GM12873 (cell line): Measurements from ENCODE around the gene PPM1F.

Experiments
- TF ChIP-seq, protein P1 (sequence below): IDR thresholded peaks from 2 replicates; pipeline ENCODE4 v1.5.1; 2012; ENCODE audit warnings: low read depth, mild to moderate bottlenecking, moderate library complexity, low read length, control low read depth; ENCODE audit not compliant: insufficient read depth; ENCODE audit errors: missing control alignments

Gene PPM1F

DNA sequence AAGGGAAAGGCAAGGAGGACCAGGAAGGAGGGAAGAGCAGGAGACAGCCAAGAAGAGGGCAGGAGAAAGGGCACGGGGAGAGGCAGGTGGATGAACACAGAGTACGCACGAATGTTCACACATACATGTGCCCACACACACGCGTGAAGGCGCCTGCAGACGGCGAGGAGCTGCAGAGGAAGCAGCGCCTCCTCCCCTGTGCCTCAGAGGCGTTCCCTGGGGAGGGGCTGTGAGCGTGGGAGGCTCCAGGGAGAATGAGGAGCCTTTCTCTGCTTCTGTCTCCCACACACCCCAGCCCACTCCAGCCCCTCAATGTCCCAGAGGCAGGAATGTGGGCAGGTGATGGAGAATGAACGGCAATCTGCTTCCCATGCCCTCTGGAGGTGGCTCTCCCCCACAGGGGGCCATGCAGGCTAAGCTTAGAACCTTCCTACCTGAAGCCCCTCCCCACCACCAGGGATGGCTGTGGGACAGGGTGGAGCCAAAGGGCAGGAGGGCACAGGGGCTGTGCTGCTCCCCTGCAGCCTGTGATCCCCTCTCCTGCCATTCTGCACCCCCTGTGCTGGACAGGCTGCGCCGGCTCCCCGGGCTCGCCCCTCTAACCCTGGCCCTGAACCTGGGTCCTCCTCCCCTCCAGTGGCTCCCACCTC, 25.3 kb downstream of the PPM1F start:
- TF ChIP-seq, protein P1, sequence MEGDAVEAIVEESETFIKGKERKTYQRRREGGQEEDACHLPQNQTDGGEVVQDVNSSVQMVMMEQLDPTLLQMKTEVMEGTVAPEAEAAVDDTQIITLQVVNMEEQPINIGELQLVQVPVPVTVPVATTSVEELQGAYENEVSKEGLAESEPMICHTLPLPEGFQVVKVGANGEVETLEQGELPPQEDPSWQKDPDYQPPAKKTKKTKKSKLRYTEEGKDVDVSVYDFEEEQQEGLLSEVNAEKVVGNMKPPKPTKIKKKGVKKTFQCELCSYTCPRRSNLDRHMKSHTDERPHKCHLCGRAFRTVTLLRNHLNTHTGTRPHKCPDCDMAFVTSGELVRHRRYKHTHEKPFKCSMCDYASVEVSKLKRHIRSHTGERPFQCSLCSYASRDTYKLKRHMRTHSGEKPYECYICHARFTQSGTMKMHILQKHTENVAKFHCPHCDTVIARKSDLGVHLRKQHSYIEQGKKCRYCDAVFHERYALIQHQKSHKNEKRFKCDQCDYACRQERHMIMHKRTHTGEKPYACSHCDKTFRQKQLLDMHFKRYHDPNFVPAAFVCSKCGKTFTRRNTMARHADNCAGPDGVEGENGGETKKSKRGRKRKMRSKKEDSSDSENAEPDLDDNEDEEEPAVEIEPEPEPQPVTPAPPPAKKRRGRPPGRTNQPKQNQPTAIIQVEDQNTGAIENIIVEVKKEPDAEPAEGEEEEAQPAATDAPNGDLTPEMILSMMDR, result no peak

DNA sequence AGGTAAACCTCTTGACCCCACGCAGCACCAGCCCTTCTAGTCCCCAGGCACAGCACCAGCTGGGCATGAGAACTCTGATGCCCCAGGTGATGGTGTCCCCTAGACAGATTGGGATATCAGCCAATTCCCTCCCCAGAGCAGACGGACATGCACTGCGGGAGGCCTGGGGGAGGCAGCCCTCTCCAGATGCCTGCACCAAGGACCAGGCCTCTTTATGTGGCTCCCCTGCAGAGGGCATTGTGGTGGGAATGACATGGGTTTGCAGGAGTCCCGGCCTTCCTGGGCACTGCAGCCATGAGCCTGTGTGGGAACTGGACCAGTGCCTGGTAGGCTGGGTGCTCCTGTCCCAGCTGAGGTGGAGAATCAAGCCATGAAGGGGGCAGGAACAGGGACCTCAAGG, 25.9 kb downstream of the PPM1F start:
- TF ChIP-seq, protein P1, result no peak

DNA sequence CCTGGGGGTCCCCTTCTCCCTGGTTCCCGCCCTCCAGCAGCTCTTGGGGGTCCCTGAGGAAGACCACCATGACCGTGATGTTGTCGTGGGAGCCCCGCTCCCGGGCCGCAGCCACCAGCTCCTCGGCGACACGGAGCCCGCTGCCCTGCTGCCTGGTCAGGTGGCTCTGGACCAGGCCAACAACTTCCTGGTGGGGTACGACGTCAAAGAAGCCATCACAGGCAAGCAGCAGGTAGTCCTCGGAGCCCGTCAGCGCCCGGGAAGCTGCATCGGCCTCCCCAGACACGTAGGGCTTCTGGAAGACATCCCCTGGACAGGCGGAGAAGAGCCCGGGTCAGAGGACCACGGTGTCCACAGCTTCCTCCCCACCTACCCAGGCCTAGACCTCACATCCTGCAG, 29.5 kb downstream of the PPM1F start:
- TF ChIP-seq, protein P1, result no peak

DNA sequence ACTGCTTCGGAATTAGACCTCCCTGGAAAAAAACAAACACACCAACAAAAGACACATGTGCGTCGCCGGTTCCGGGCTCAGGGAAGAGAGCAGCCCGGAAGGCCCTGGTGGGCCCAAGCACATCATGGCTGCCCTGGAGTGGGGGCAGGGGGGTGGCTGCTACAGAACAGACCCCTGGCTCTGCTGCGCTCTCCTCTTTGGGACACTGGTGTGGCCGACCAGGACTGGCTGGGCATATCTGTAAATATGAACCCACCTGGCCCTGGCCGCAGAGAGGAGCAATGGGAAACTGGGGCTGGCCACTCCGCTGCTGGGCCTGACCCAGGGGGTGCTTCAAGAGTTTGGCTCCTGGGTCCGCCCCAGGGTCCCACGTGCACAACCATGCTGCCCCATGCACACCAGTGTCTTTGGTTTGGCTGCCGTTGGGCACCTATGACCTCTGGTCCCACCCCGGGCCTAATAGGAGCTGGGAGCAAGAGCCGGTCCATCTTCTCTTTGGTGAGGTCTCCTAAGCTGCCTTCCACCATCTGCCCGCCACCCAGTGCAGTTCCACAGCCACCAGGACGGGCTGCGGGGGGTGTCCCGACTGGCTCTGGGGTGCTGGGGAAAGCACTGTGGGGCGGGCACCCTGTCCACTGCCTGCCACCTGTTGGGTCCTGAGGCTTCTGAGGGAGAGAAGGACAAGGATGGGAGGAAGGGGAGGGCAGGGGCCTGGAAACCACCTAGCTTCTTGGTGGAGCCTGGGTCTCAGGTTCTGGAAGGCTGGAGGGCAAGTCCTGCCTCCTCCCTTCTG, 30.1 kb downstream of the PPM1F start:
- TF ChIP-seq, protein P1, result no peak

DNA sequence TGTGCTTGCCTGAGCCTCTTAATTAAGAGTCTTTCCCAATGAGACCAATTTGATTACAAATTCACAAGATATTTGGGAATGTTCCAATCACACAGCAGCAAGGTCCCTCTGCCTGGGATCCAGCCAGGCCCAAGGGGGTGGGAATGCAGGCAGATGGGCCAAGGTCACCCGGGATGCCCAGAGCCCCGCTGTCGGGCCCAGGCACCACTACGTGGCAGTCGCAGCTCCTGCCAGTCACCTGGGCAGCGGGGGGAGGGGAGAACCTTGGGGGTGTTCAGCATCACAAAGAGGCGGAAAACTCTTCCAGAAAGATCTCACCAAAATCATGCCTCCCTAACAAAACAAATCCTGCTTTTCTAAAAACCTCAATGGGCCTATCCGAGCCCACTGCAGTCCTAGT, 30.9 kb downstream of the PPM1F start:
- TF ChIP-seq, protein P1, result no peak

DNA sequence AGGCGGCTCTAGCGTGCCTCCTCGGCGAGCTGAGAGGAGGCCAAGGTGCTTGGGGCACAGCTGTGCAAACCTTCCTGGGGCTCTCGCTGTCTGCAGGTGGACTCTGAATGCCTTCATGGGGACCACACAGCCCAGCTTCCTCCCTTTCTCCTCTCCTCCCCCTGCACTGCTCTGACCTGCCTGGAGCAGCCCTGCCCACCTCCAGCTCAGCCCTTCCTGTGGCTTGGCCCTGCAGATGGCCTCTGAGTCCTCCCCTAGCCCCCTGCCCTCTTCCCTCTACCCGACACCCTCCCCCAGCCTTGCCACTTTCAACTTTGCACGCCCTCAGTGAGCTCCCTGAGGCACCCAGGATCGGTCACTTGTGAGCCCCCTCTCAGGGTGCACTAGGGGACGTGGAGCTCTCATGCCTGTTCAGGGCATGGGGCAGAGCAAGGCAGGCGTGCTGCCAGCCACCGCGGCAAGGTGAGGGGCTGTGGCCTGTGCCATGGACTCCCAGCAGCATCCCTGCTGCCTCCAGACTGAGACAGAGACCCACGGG, 31.4 kb downstream of the PPM1F start:
- TF ChIP-seq, protein P1, result no peak
